ENCODE results near the gene CYREN.
"Not testable (repeated sequence)": the region's sequence is repeated elsewhere in the genome, so short reads cannot be mapped to it uniquely, and the experiment has no call there.

Gene CYREN

GRCh38 chr7:135158141-135158655 lies 12.3 kb downstream of the CYREN start:
- no peak for DNase-seq

DNA sequence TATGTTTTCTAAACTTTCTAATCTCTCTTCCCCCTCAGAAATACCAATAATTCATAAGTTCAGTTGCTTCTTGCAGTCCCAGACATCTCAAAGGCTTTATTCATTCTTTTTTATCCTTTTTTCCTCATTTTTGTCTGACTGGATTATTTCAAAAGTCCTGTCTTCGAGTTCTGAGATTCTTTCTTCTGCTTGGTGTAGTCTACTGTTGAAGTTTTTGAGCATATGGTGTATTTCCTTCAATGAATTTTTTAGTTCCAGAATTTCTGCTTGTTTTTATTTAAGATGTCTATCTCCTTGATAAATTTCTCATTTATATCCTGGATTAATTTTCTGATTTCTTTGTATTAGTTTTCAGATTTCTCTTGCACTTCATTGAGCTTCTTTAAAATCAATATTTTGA lies 14.2 kb downstream of the CYREN start:
- DNase-seq, result no peak

DNA sequence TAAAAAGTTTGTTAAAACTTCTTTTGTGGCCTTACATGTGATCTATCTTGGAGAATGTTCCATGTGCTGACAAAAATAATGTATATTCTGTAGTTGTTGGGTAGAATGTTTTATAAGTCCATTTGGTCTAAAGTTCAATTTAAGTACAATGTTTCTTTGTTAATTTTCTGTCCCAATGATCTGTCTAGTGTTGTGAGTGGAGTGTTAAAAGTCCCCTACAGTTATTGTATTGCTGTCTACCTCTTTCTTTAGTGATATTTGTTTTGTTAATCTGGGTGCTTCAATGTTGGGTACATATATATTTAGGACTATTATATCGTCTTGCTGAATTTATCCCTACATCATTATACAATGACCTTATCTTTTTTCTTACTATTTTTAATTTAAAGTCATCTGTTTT lies 15.8 kb downstream of the CYREN start:
- DNase-seq, result no peak

- DNase-seq, result no peak
These were observed 18.1 kb downstream of the CYREN start for GRCh38 chr7:135152442-135152841.

DNA sequence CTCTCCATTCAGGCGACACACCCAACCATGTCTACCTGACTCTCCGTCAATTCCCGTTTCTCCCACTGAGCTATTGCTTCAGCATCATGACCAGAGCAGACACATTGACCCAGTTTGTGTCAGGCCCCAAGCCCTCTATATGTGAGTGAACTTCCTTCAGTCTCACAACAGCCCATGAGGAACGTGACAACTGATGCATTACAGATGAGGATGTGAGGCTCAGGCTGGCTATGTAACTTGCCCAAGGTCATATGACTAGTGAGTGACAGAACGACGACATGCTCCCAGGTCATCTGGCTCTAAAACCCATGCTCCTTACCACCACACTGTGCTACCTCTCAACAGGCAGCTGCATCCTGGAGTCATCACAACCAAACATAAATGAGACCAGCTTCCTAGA lies 19.0 kb downstream of the CYREN start:
- DNase-seq, result no peak

DNA sequence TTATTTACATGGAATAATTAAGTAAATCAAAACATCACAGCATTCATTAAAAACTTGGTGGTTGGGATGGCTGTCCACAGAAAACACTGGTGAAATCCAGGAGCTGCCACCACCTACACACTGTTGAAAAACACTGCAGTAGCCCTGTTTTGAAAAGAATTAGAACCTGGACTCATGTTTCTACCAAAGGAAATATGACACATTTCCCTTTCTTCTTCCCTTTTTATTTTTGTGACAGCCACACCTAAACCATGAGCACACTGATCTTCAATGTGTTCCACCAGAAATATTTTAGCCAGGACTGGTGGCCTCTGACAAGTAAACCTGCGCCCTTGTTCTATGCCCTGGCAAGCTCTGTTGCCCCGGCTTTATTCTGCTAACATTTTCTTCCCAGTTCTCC lies 19.4 kb downstream of the CYREN start:
- DNase-seq, result no peak

DNA sequence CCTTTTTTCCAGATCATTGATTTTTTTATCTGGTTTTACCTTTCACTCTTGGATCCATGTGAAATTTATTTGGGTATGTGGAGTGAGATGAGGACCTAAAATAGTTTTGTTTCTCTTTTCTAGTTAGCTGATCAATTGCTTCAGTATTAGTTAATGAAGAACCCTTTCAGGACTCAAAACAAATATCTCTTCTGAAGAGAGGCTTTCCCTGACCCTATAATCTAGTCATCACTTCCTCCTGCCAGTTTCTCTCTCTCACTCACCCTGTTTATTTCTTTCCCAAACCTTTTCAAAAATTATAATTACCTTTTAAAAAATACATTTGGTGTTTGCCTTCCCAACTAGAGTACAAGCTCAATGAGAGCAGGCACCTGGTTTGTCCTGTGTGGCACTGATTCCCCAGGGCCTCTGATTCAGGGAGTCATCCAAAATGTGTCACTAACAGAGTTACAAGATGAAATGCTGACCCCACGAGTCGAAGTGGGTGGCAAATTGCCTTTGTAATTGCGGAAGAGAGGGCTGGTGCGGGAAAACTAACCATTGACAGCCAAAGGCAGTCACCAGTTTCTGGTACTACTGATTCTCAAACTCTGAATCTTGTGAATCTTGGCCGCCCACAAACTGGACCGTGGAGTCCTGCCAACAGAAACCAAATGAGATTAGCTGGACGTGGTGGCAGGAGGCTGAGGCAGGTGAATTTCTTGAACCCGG lies 20.3 kb downstream of the CYREN start:
- DNase-seq, result no peak

DNA sequence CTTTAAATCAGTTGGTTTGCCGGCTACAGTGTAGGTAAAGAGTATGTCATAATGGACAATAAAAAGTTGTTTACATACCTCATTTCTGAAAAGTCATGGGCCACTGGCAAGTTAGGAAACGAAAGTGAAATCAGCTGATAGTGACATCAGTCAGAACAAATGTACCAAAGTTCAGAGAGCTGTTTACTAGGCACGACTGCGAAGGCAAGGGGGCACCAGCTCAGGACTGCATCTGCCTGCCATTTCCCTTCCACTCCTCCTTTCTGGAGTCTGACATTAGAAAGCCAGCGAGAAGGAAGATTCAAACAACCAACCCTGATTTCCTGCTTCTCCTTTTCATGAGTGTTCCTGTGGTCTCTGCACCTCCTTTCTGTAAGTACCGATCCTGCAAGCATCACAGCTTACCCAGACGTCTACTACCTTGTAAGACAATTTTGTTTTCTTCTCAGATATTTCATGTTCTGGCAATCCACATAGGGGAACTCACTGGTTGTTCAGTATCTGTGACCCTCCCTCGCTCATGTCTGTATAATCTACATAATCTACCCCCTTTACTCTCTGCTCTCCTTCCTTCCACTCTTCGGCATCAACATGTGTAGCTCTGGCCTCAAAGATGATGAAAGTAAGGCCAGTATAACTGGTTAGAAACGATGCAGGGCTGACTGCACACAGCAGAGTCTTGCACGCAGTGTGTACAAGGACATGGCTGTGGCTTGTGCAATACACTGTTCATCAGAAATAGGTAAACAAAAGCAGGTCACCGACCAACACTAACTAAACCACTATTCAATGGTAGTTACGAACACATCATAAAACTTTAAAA lies 22.4 kb downstream of the CYREN start, which contains the start of gene TMEM140:
Gene TMEM140 (plus strand): TSS at position 174 of the 823 bp plus-strand sequence. CDS start 16,370 bp downstream, outside the sequence.
- no peak for DNase-seq

GRCh38 chr7:135147341-135147898 lies 23.1 kb downstream of the CYREN start:
- DNase-seq, result no peak

GRCh38 chr7:135143885-135144668 lies 26.4 kb downstream of the CYREN start:
- DNase-seq, result no peak

GRCh38 chr7:135129579-135129978 lies 40.9 kb downstream of the CYREN start:
- no peak for DNase-seq

DNA sequence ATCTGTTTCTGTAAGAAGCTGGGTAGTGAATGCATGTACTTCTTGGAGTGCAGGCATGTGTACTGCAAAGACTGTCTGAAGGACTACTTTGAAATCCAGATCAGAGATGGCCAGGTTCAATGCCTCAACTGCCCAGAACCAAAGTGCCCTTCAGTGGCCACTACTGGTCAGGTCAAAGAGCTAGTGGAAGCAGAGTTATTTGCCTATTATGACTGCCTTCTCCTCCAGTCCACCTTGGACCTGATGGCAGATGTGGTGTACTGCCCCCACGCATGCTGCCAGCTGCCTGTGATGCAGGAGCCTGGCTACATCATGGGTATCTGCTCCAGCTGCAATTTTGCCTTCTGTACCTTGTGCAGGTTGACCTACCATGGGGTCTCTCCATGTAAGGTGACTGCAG lies 41.6 kb downstream of the CYREN start:
- no peak for DNase-seq

DNA sequence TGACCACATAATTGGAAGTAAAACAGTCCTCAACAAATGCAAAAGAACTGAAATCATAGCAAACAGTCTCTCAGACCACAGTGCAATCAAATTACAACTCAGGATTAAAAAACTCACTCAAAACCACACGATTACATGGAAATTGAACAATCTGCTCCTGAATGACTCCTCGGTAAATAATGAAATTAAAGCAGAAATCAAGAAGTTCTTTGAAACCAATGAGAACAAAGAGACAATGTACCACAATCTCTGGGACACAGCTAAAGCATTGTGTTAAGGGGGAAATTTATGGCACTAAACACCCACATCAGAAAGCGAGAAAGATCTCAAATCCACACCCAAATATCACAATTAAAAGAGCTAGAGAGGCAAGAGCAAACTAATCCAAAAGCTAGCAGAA lies 45.9 kb downstream of the CYREN start:
- DNase-seq, result not testable (repeated sequence)

GRCh38 chr7:135121868-135122267 lies 48.6 kb downstream of the CYREN start:
- DNase-seq, result peak; percentile 23

GRCh38 chr7:135117096-135117495 lies 53.4 kb downstream of the CYREN start:
- DNase-seq, result no peak
